ENCODE data around the gene ZSWIM8.

Gene ZSWIM8

GRCh38 chr10:73758704-73759511, 26.5 kb upstream of the ZSWIM8 start:
- Histone ChIP-seq H3K4me3 (ENCODE audit: insufficient read depth, low read depth, low read length, poor library complexity, severe bottlenecking) (no peak overlapping the region), H3K27ac (ENCODE audit: insufficient read depth, low read length, poor library complexity, severe bottlenecking) (peak overlapping the region; percentile 9), H3K4me1 (ENCODE audit: control insufficient read depth, insufficient read depth, low read length, poor library complexity, severe bottlenecking) (peaks cover 15% of the 10 kb centered on the region), H3K9me3 (ENCODE audit: control insufficient read depth, low read length) (no peaks in the 10 kb centered on the region), H3K36me3 (ENCODE audit: control insufficient read depth, insufficient read depth, low read length) (peaks cover 61% of the 10 kb centered on the region), H3K27me3 (replicated peaks; ENCODE audit: control insufficient read depth, insufficient read depth, low read length, poor library complexity, severe bottlenecking) (no peaks in the 10 kb centered on the region)
- DNase-seq: no peak

- Histone ChIP-seq H3K4me1 (ENCODE audit: control insufficient read depth, insufficient read depth, low read length, poor library complexity, severe bottlenecking) (peaks cover 15% of the 10 kb centered on the region), H3K4me3 (ENCODE audit: insufficient read depth, low read depth, low read length, poor library complexity, severe bottlenecking) (no peak overlapping the region), H3K36me3 (ENCODE audit: control insufficient read depth, insufficient read depth, low read length) (peaks cover 61% of the 10 kb centered on the region), H3K27ac (ENCODE audit: insufficient read depth, low read length, poor library complexity, severe bottlenecking) (peak overlapping the region; percentile 9), H3K27me3 (replicated peaks; ENCODE audit: control insufficient read depth, insufficient read depth, low read length, poor library complexity, severe bottlenecking) (no peaks in the 10 kb centered on the region), H3K9me3 (ENCODE audit: control insufficient read depth, low read length) (no peaks in the 10 kb centered on the region)
- DNase-seq: peak; percentile 52 to 72 (median 72)
These were observed 25.8 kb upstream of the ZSWIM8 start for GRCh38 chr10:73759512-73760115.

- H3K4me1 ChIP-seq (ENCODE audit: control insufficient read depth, insufficient read depth, low read length, poor library complexity, severe bottlenecking): peaks cover 15% of the 10 kb centered on the region
- H3K9me3 ChIP-seq (ENCODE audit: control insufficient read depth, low read length): no peaks in the 10 kb centered on the region
- H3K4me3 ChIP-seq (ENCODE audit: insufficient read depth, low read depth, low read length, poor library complexity, severe bottlenecking): no peak overlapping the region
- no peak overlapping the region for H3K27ac ChIP-seq (ENCODE audit: insufficient read depth, low read length, poor library complexity, severe bottlenecking)
- no peak for DNase-seq
- peaks cover 73% of the 10 kb centered on the region for H3K36me3 ChIP-seq (ENCODE audit: control insufficient read depth, insufficient read depth, low read length)
- H3K27me3 ChIP-seq (replicated peaks; ENCODE audit: control insufficient read depth, insufficient read depth, low read length, poor library complexity, severe bottlenecking): no peaks in the 10 kb centered on the region
These were observed 23.6 kb upstream of the ZSWIM8 start for GRCh38 chr10:73761781-73762180.

GRCh38 chr10:73762915-73763314, 22.5 kb upstream of the ZSWIM8 start:
- no peak for DNase-seq
- peaks cover 15% of the 10 kb centered on the region for H3K4me1 ChIP-seq (ENCODE audit: control insufficient read depth, insufficient read depth, low read length, poor library complexity, severe bottlenecking)
- H3K27me3 ChIP-seq (replicated peaks; ENCODE audit: control insufficient read depth, insufficient read depth, low read length, poor library complexity, severe bottlenecking): no peaks in the 10 kb centered on the region
- no peak overlapping the region for H3K4me3 ChIP-seq (ENCODE audit: insufficient read depth, low read depth, low read length, poor library complexity, severe bottlenecking)
- H3K36me3 ChIP-seq (ENCODE audit: control insufficient read depth, insufficient read depth, low read length): peaks cover 82% of the 10 kb centered on the region
- H3K27ac ChIP-seq (ENCODE audit: insufficient read depth, low read length, poor library complexity, severe bottlenecking): peak overlapping the region; percentile 59
- no peaks in the 10 kb centered on the region for H3K9me3 ChIP-seq (ENCODE audit: control insufficient read depth, low read length)

GRCh38 chr10:73763343-73763742, 22.1 kb upstream of the ZSWIM8 start:
- H3K9me3 ChIP-seq (ENCODE audit: control insufficient read depth, low read length): no peaks in the 10 kb centered on the region
- H3K36me3 ChIP-seq (ENCODE audit: control insufficient read depth, insufficient read depth, low read length): peaks cover 84% of the 10 kb centered on the region
- peak in 2 of 3 donors; percentile 17 to 44 for DNase-seq
- H3K27ac ChIP-seq (ENCODE audit: insufficient read depth, low read length, poor library complexity, severe bottlenecking): peak overlapping the region; percentile 59
- peaks cover 15% of the 10 kb centered on the region for H3K4me1 ChIP-seq (ENCODE audit: control insufficient read depth, insufficient read depth, low read length, poor library complexity, severe bottlenecking)
- H3K4me3 ChIP-seq (ENCODE audit: insufficient read depth, low read depth, low read length, poor library complexity, severe bottlenecking): no peak overlapping the region
- no peaks in the 10 kb centered on the region for H3K27me3 ChIP-seq (replicated peaks; ENCODE audit: control insufficient read depth, insufficient read depth, low read length, poor library complexity, severe bottlenecking)

- no peak for DNase-seq
- peaks cover 11% of the 10 kb centered on the region for H3K4me1 ChIP-seq (ENCODE audit: control insufficient read depth, insufficient read depth, low read length, poor library complexity, severe bottlenecking)
- H3K36me3 ChIP-seq (ENCODE audit: control insufficient read depth, insufficient read depth, low read length): peaks cover 85% of the 10 kb centered on the region
- H3K9me3 ChIP-seq (ENCODE audit: control insufficient read depth, low read length): no peaks in the 10 kb centered on the region
- H3K27me3 ChIP-seq (replicated peaks; ENCODE audit: control insufficient read depth, insufficient read depth, low read length, poor library complexity, severe bottlenecking): no peaks in the 10 kb centered on the region
- no peak overlapping the region for H3K27ac ChIP-seq (ENCODE audit: insufficient read depth, low read length, poor library complexity, severe bottlenecking)
- no peak overlapping the region for H3K4me3 ChIP-seq (ENCODE audit: insufficient read depth, low read depth, low read length, poor library complexity, severe bottlenecking)
These were observed 20.3 kb upstream of the ZSWIM8 start for GRCh38 chr10:73765066-73765465.

- no peaks in the 10 kb centered on the region for H3K9me3 ChIP-seq (ENCODE audit: control insufficient read depth, low read length)
- H3K27ac ChIP-seq (ENCODE audit: insufficient read depth, low read length, poor library complexity, severe bottlenecking): peak overlapping the region; percentile 5
- DNase-seq: peak; percentile 35 to 51 (median 44)
- peaks cover 13% of the 10 kb centered on the region for H3K4me1 ChIP-seq (ENCODE audit: control insufficient read depth, insufficient read depth, low read length, poor library complexity, severe bottlenecking)
- H3K4me3 ChIP-seq (ENCODE audit: insufficient read depth, low read depth, low read length, poor library complexity, severe bottlenecking): no peak overlapping the region
- H3K36me3 ChIP-seq (ENCODE audit: control insufficient read depth, insufficient read depth, low read length): peaks cover 60% of the 10 kb centered on the region
- H3K27me3 ChIP-seq (replicated peaks; ENCODE audit: control insufficient read depth, insufficient read depth, low read length, poor library complexity, severe bottlenecking): no peaks in the 10 kb centered on the region
These were observed 16.5 kb upstream of the ZSWIM8 start for GRCh38 chr10:73768881-73769280.

GRCh38 chr10:73769396-73769795, 16.0 kb upstream of the ZSWIM8 start:
- H3K4me1 ChIP-seq (ENCODE audit: control insufficient read depth, insufficient read depth, low read length, poor library complexity, severe bottlenecking): peaks cover 18% of the 10 kb centered on the region
- DNase-seq: no peak
- peak overlapping the region; percentile 5 for H3K27ac ChIP-seq (ENCODE audit: insufficient read depth, low read length, poor library complexity, severe bottlenecking)
- H3K36me3 ChIP-seq (ENCODE audit: control insufficient read depth, insufficient read depth, low read length): peaks cover 54% of the 10 kb centered on the region
- no peaks in the 10 kb centered on the region for H3K27me3 ChIP-seq (replicated peaks; ENCODE audit: control insufficient read depth, insufficient read depth, low read length, poor library complexity, severe bottlenecking)
- H3K9me3 ChIP-seq (ENCODE audit: control insufficient read depth, low read length): no peaks in the 10 kb centered on the region
- H3K4me3 ChIP-seq (ENCODE audit: insufficient read depth, low read depth, low read length, poor library complexity, severe bottlenecking): no peak overlapping the region

GRCh38 chr10:73771722-73772280, 13.6 kb upstream of the ZSWIM8 start:
- no peaks in the 10 kb centered on the region for H3K9me3 ChIP-seq (ENCODE audit: control insufficient read depth, low read length)
- no peaks in the 10 kb centered on the region for H3K27me3 ChIP-seq (replicated peaks; ENCODE audit: control insufficient read depth, insufficient read depth, low read length, poor library complexity, severe bottlenecking)
- H3K27ac ChIP-seq (ENCODE audit: insufficient read depth, low read length, poor library complexity, severe bottlenecking): peak overlapping the region; percentile 88
- H3K4me3 ChIP-seq (ENCODE audit: insufficient read depth, low read depth, low read length, poor library complexity, severe bottlenecking): peak overlapping the region; percentile 76
- DNase-seq: peak in 2 of 3 donors; percentile 61 to 72
- H3K4me1 ChIP-seq (ENCODE audit: control insufficient read depth, insufficient read depth, low read length, poor library complexity, severe bottlenecking): peaks cover 29% of the 10 kb centered on the region
- peaks cover 40% of the 10 kb centered on the region for H3K36me3 ChIP-seq (ENCODE audit: control insufficient read depth, insufficient read depth, low read length)

Measured in effector memory CD4-positive, alpha-beta T cell (primary cell).